DOHH2 (cell line): ENCODE results near the gene LRRC59.

Experiments used
- H3F3A ChIP-seq: fragments of 200-600 bp; sonication (generic), shearing (Covaris generic); 2 replicates; pipeline ENCODE4 v1.6.0; 2016; ENCODE audit warnings: antibody characterized with exemption, mild to moderate bottlenecking; ENCODE audit not compliant: control insufficient read depth, insufficient read depth
- H3K27ac ChIP-seq: fragments of 200-600 bp; sonication (generic); 2 replicates; pipeline ENCODE4 v1.5.1; 2014; ENCODE audit warnings: low read depth, mild to moderate bottlenecking, low read length, moderate library complexity
- H3K27me3 ChIP-seq: fragments of 200-600 bp; sonication (generic); 2 replicates; pipeline ENCODE4 v1.6.1; 2014; ENCODE audit warnings: mild to moderate bottlenecking, low read length, mixed read lengths; ENCODE audit not compliant: control insufficient read depth
- H3K36me3 ChIP-seq: fragments of 200-600 bp; sonication (generic); 2 replicates; pipeline ENCODE4 v1.6.1; 2014; ENCODE audit warnings: mild to moderate bottlenecking, low read length, moderate library complexity, mixed read lengths; ENCODE audit not compliant: control insufficient read depth
- H3K4me1 ChIP-seq: fragments of 200-600 bp; sonication (generic); 2 replicates; pipeline ENCODE4 v1.6.1; 2014; ENCODE audit warnings: mild to moderate bottlenecking, low read length, mixed read lengths; ENCODE audit not compliant: control insufficient read depth
- H3K4me2 ChIP-seq: fragments of 200-600 bp; sonication (generic); 2 replicates; pipeline ENCODE4 v1.6.0; 2014; ENCODE audit warnings: mild to moderate bottlenecking, low read length, moderate library complexity
- H3K4me3 ChIP-seq: fragments of 200-600 bp; sonication (generic); 2 replicates; pipeline ENCODE4 v1.5.1; 2014; ENCODE audit warnings: mild to moderate bottlenecking, low read length, mixed read lengths
- H3K79me2 ChIP-seq: fragments of 200-600 bp; sonication (generic); 2 replicates; pipeline ENCODE4 v1.6.1; 2014; ENCODE audit warnings: mild to moderate bottlenecking, low read length, mixed read lengths; ENCODE audit not compliant: control insufficient read depth
- H3K9me2 ChIP-seq: fragments of 200-600 bp; sonication (generic); replicated peaks from 2 replicates; pipeline ENCODE4 v1.6.1; 2014; ENCODE audit warnings: mild to moderate bottlenecking, low read length, mixed read lengths; ENCODE audit not compliant: control insufficient read depth
- H3K9me3 ChIP-seq: fragments of 200-600 bp; sonication (generic); 2 replicates; pipeline ENCODE4 v1.6.1; 2014; ENCODE audit warnings: antibody characterized with exemption, low read length, mixed read lengths; ENCODE audit not compliant: control insufficient read depth, insufficient read depth
- H4K20me1 ChIP-seq: fragments of 200-600 bp; sonication (generic); 2 replicates; pipeline ENCODE4 v1.6.0; 2014; ENCODE audit warnings: low read depth, mild to moderate bottlenecking, antibody characterized with exemption, low read length, moderate library complexity; ENCODE audit not compliant: control insufficient read depth, insufficient read depth
- CTCF ChIP-seq: fragments of 200-600 bp; sonication (generic); IDR thresholded peaks from one replicate; pipeline ENCODE4 v1.5.1; 2014; ENCODE audit warnings: antibody characterized with exemption, mild to moderate bottlenecking, low read depth, low read length; ENCODE audit not compliant: poor library complexity, severe bottlenecking
- EZH2phosphoT487 ChIP-seq: fragments of 200-600 bp; sonication (generic); IDR thresholded peaks from 2 replicates; pipeline ENCODE4 v1.6.1; 2017; ENCODE audit warnings: borderline replicate concordance, mild to moderate bottlenecking, antibody characterized with exemption, low read length, moderate library complexity, mixed read lengths

Gene LRRC59

GRCh38 chr17:50381920-50382319 lies 15.4 kb downstream of the LRRC59 start:
- H3K79me2 ChIP-seq = no peaks in the 10 kb centered on the region
- TF ChIP-seq EZH2phosphoT487 (no peak), CTCF (no peak)
- H3K36me3 ChIP-seq = peaks cover 92% of the 10 kb centered on the region

GRCh38 chr17:50381260-50381815 lies 16.0 kb downstream of the LRRC59 start:
- no peak overlapping the region for H3K4me2 ChIP-seq
- H3K4me3 ChIP-seq = no peak overlapping the region
- no peaks in the 10 kb centered on the region for H3K27me3 ChIP-seq
- TF ChIP-seq CTCF (no peak), EZH2phosphoT487 (no peak)
- H3K4me1 ChIP-seq = no peaks in the 10 kb centered on the region
- no peaks in the 10 kb centered on the region for H3K9me2 ChIP-seq
- H3K79me2 ChIP-seq = no peaks in the 10 kb centered on the region
- no peaks in the 10 kb centered on the region for H4K20me1 ChIP-seq
- peaks cover 90% of the 10 kb centered on the region for H3K36me3 ChIP-seq
- no peak overlapping the region for H3K27ac ChIP-seq
- H3F3A ChIP-seq = no peaks in the 10 kb centered on the region
- no peaks in the 10 kb centered on the region for H3K9me3 ChIP-seq

More at GRCh38 chr17:50381920-50382319, 15.4 kb downstream of the LRRC59 start:
- H4K20me1 ChIP-seq = no peaks in the 10 kb centered on the region
- H3K27ac ChIP-seq = no peak overlapping the region
- no peaks in the 10 kb centered on the region for H3K27me3 ChIP-seq
- H3K9me2 ChIP-seq = no peaks in the 10 kb centered on the region
- H3K9me3 ChIP-seq = no peaks in the 10 kb centered on the region
- no peaks in the 10 kb centered on the region for H3K4me1 ChIP-seq
- H3F3A ChIP-seq = no peaks in the 10 kb centered on the region
- no peak overlapping the region for H3K4me3 ChIP-seq
- H3K4me2 ChIP-seq = no peak overlapping the region

- Histone ChIP-seq H3K27ac (no peak overlapping the region), H3K9me2 (no peaks in the 10 kb centered on the region), H4K20me1 (no peaks in the 10 kb centered on the region), H3K36me3 (peaks cover 90% of the 10 kb centered on the region), H3K79me2 (no peaks in the 10 kb centered on the region), H3K27me3 (no peaks in the 10 kb centered on the region), H3K4me3 (no peak overlapping the region), H3K4me2 (no peak overlapping the region), H3K9me3 (no peaks in the 10 kb centered on the region), H3F3A (no peaks in the 10 kb centered on the region), H3K4me1 (no peaks in the 10 kb centered on the region)
- TF ChIP-seq EZH2phosphoT487 (no peak), CTCF (no peak)
Measured at GRCh38 chr17:50380369-50381259, 16.7 kb downstream of the LRRC59 start.
